ENCODE results near the gene TM9SF4. TPM values are rescaled to one million over a fixed set of nuclear protein-coding genes. Genes with fewer than 3 reads are reported as not detected.

The TM9SF4 gene
- total RNA-seq, 5 donors from 2014 or later (not counting 1 experiment from before 2014, with no cell fraction given), result 32.6 to 42.3 (median 38.0) TPM

DNA sequence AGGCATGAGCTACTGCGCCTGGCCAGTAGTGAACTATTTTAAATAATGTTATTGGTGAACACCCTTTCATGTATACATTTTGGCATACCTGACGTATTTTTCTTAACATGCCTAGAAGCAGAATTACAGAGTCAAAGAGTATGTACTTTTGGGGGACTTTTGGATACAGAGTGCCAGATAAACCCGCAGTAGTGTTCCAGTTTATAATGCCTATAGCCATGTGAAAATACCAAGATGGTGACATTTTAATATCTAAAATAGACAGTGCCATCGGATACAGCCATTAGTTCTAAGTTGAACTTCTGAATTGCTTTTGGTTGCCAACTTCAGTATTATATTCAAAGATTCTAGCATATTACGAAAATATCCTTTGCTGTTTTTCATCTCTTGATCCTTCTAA lies 20.3 kb downstream of the TM9SF4 start:
- POLR2A ChIA-PET, result no interaction called here
- WGBS (ENCODE audit: insufficient coverage), result 83% methylated on average over 1 of the region's 5 CpGs
- Histone ChIP-seq H3K9me3 (no peaks in the 10 kb centered on the region), H3K36me3 (ENCODE audit: control insufficient read depth in 2 of 2, extremely low read depth in 1 of 2, insufficient read depth in 1 of 2, low read length in 1 of 2) (peaks cover 4 to 12% of the 10 kb centered on the region in 2 donors), H3K4me1 (ENCODE audit: control insufficient read depth in 1 of 2, extremely low read depth in 1 of 2, insufficient read depth in 2 of 2, low read length in 2 of 2) (peaks cover 0 to 2% of the 10 kb centered on the region in 2 experiments), H3K4me3 (ENCODE audit: control insufficient read depth in 1 of 2, extremely low read depth in 1 of 2, low read length in 1 of 2) (no peak overlapping the region), H3K27ac (ENCODE audit: low read length) (no peak overlapping the region), H3K27me3 (replicated peaks in 1 of 2; ENCODE audit: control insufficient read depth in 2 of 2, extremely low read depth in 1 of 2, insufficient read depth in 2 of 2, low read length in 1 of 2) (no peaks in the 10 kb centered on the region)
- DNase-seq (no peak), ATAC-seq (replicated peaks in 1 of 4) (no peak)
- Mint-ChIP-seq H3K4me3 (no peak overlapping the region), H3K4me1 (peaks cover 26 to 39% (median 31%) of the 10 kb centered on the region in 3 donors), H3K9me3 (no peaks in the 10 kb centered on the region), H3K27me3 (no peaks in the 10 kb centered on the region), H3K27ac (no peak overlapping the region), H3K36me3 (peaks cover 17% of the 10 kb centered on the region)
- CTCF ChIA-PET, result interaction anchor here in 1 of 2 donors (0.7 kb wide), 1 partner anchor 12 kb away, joined by 3 read pairs; no protein-coding TSS in a partner anchor

GRCh38 chr20:32130352-32130751 lies 20.8 kb downstream of the TM9SF4 start:
- ChIA-PET CTCF (no interaction called here), POLR2A (no interaction called here)
- no peak overlapping the region for H3K27ac Mint-ChIP-seq
- H3K4me1 Mint-ChIP-seq, result peaks cover 26 to 39% (median 31%) of the 10 kb centered on the region in 3 donors
- Histone ChIP-seq H3K27me3 (replicated peaks in 1 of 2; ENCODE audit: control insufficient read depth in 2 of 2, extremely low read depth in 1 of 2, insufficient read depth in 2 of 2, low read length in 1 of 2) (no peaks in the 10 kb centered on the region), H3K4me3 (ENCODE audit: control insufficient read depth in 1 of 2, extremely low read depth in 1 of 2, low read length in 1 of 2) (no peak overlapping the region), H3K36me3 (ENCODE audit: control insufficient read depth in 2 of 2, extremely low read depth in 1 of 2, insufficient read depth in 1 of 2, low read length in 1 of 2) (peaks cover 4 to 13% of the 10 kb centered on the region in 2 donors), H3K27ac (ENCODE audit: low read length) (no peak overlapping the region), H3K9me3 (no peaks in the 10 kb centered on the region), H3K4me1 (ENCODE audit: control insufficient read depth in 1 of 2, extremely low read depth in 1 of 2, insufficient read depth in 2 of 2, low read length in 2 of 2) (peaks cover 0 to 2% of the 10 kb centered on the region in 2 experiments)
- H3K4me3 Mint-ChIP-seq, result no peak overlapping the region
- no peaks in the 10 kb centered on the region for H3K9me3 Mint-ChIP-seq
- H3K36me3 Mint-ChIP-seq, result peaks cover 17% of the 10 kb centered on the region
- H3K27me3 Mint-ChIP-seq, result no peaks in the 10 kb centered on the region
- ATAC-seq (replicated peaks in 1 of 4), result no peak
- DNase-seq, result no peak
- WGBS (ENCODE audit: insufficient coverage), result no CpG with 5 or more reads among the region's 2 CpGs

GRCh38 chr20:32130965-32131364 lies 21.5 kb downstream of the TM9SF4 start:
- no peak overlapping the region for H3K4me3 Mint-ChIP-seq
- no peak for DNase-seq
- no peak overlapping the region for H3K27ac Mint-ChIP-seq
- ATAC-seq (replicated peaks in 1 of 4), result no peak
- CTCF ChIA-PET, result no interaction called here
- no peak overlapping the region for H3K4me3 ChIP-seq (ENCODE audit: control insufficient read depth in 1 of 2, extremely low read depth in 1 of 2, low read length in 1 of 2)
- H3K4me1 ChIP-seq (ENCODE audit: control insufficient read depth in 1 of 2, extremely low read depth in 1 of 2, insufficient read depth in 2 of 2, low read length in 2 of 2), result peaks cover 0 to 2% of the 10 kb centered on the region in 2 experiments
- no peaks in the 10 kb centered on the region for H3K9me3 ChIP-seq
- peaks cover 23% of the 10 kb centered on the region for H3K36me3 Mint-ChIP-seq
- H3K27me3 Mint-ChIP-seq, result no peaks in the 10 kb centered on the region
- peaks cover 26 to 37% (median 30%) of the 10 kb centered on the region in 3 donors for H3K4me1 Mint-ChIP-seq
- WGBS (ENCODE audit: insufficient coverage), result 60% methylated on average over 2 of the region's 2 CpGs
- H3K36me3 ChIP-seq (ENCODE audit: control insufficient read depth in 2 of 2, extremely low read depth in 1 of 2, insufficient read depth in 1 of 2, low read length in 1 of 2), result peaks cover 4 to 19% of the 10 kb centered on the region in 2 donors
- no peaks in the 10 kb centered on the region for H3K9me3 Mint-ChIP-seq
- POLR2A ChIA-PET, result no interaction called here
- H3K27ac ChIP-seq (ENCODE audit: low read length), result no peak overlapping the region
- H3K27me3 ChIP-seq (replicated peaks in 1 of 2; ENCODE audit: control insufficient read depth in 2 of 2, extremely low read depth in 1 of 2, insufficient read depth in 2 of 2, low read length in 1 of 2), result no peaks in the 10 kb centered on the region

DNA sequence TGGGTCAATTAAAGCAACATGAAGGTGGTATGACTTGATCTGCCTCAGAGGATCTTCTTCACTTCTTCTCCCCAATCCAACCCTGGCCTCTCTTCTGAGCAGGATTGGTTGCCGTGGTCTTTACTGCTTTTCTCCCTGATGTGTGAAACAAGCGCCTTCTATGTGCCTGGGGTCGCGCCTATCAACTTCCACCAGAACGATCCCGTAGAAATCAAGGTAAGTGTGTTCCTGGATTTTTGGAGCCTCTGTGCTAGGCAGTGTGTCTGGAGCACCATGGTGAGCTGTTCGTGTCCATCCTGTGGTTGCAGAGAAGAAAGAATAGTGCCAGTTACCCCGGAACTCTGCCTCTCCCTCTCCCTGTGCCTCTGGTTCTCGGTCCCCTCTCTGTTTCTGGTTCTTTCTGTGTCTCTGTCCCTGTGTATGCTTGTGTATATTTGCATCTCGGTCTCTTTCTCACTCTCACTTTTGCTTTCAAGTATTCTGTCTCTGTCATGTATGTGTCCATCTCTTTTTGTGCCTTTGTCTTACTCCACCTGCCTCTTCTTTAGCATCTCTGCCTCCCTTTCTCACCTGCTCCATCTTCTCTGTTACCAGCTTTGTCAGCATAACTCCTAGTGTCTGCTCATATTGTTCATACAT lies 23.5 kb downstream of the TM9SF4 start:
- H3K36me3 ChIP-seq (ENCODE audit: control insufficient read depth in 2 of 2, extremely low read depth in 1 of 2, insufficient read depth in 1 of 2, low read length in 1 of 2), result peaks cover 4 to 37% of the 10 kb centered on the region in 2 donors
- Mint-ChIP-seq H3K9me3 (no peaks in the 10 kb centered on the region), H3K4me3 (no peak overlapping the region), H3K4me1 (peaks cover 18 to 31% (median 22%) of the 10 kb centered on the region in 3 donors), H3K36me3 (peaks cover 33% of the 10 kb centered on the region), H3K27ac (no peak overlapping the region), H3K27me3 (no peaks in the 10 kb centered on the region)
- ChIA-PET CTCF (no interaction called here), POLR2A (no interaction called here)
- no peaks in the 10 kb centered on the region for H3K27me3 ChIP-seq (replicated peaks in 1 of 2; ENCODE audit: control insufficient read depth in 2 of 2, extremely low read depth in 1 of 2, insufficient read depth in 2 of 2, low read length in 1 of 2)
- peaks cover 0 to 2% of the 10 kb centered on the region in 2 experiments for H3K4me1 ChIP-seq (ENCODE audit: control insufficient read depth in 1 of 2, extremely low read depth in 1 of 2, insufficient read depth in 2 of 2, low read length in 2 of 2)
- WGBS (ENCODE audit: insufficient coverage), result 97% methylated on average over 7 of the region's 10 CpGs
- DNase-seq (no peak), ATAC-seq (replicated peaks in 1 of 4) (no peak)
- H3K4me3 ChIP-seq (ENCODE audit: control insufficient read depth in 1 of 2, extremely low read depth in 1 of 2, low read length in 1 of 2), result no peak overlapping the region
- H3K9me3 ChIP-seq, result no peaks in the 10 kb centered on the region
- no peak overlapping the region for H3K27ac ChIP-seq (ENCODE audit: low read length)

DNA sequence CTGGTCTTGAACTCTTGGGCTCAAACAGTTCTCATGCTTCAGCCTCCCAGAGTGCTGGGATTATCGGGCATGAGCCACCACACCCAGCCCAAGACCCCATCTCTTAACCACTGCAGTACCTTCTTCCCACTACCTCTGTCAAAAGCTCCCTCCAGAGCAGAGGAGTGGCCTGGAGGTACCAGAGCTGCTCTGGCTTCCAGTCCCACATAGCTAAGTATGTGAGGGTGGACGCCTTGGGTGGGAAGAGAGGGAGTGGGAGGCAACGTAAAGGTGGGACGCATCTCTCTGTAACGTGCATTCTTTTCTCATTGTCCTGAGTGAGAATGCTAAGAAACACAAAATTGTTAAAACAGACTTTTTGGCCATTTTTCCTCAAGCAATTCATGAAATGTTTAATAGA lies 24.5 kb downstream of the TM9SF4 start:
- Histone ChIP-seq H3K27ac (ENCODE audit: low read length) (no peak overlapping the region), H3K27me3 (replicated peaks in 1 of 2; ENCODE audit: control insufficient read depth in 2 of 2, extremely low read depth in 1 of 2, insufficient read depth in 2 of 2, low read length in 1 of 2) (no peaks in the 10 kb centered on the region), H3K9me3 (no peaks in the 10 kb centered on the region), H3K4me3 (ENCODE audit: control insufficient read depth in 1 of 2, extremely low read depth in 1 of 2, low read length in 1 of 2) (no peak overlapping the region), H3K36me3 (ENCODE audit: control insufficient read depth in 2 of 2, extremely low read depth in 1 of 2, insufficient read depth in 1 of 2, low read length in 1 of 2) (peaks cover 9 to 43% of the 10 kb centered on the region in 2 donors), H3K4me1 (ENCODE audit: control insufficient read depth in 1 of 2, extremely low read depth in 1 of 2, insufficient read depth in 2 of 2, low read length in 2 of 2) (peaks cover 0 to 2% of the 10 kb centered on the region in 2 experiments)
- H3K36me3 Mint-ChIP-seq, result peaks cover 38% of the 10 kb centered on the region
- no peaks in the 10 kb centered on the region for H3K9me3 Mint-ChIP-seq
- no peak for DNase-seq
- H3K27me3 Mint-ChIP-seq, result no peaks in the 10 kb centered on the region
- peaks cover 18 to 34% (median 18%) of the 10 kb centered on the region in 3 donors for H3K4me1 Mint-ChIP-seq
- ChIA-PET POLR2A (no interaction called here), CTCF (no interaction called here)
- no CpG with 5 or more reads among the region's 5 CpGs for WGBS (ENCODE audit: insufficient coverage)
- no peak overlapping the region for H3K27ac Mint-ChIP-seq
- H3K4me3 Mint-ChIP-seq, result no peak overlapping the region
- ATAC-seq (replicated peaks in 1 of 4), result no peak

- no peaks in the 10 kb centered on the region for H3K27me3 ChIP-seq (replicated peaks in 1 of 2; ENCODE audit: control insufficient read depth in 2 of 2, extremely low read depth in 1 of 2, insufficient read depth in 2 of 2, low read length in 1 of 2)
- H3K4me3 ChIP-seq (ENCODE audit: control insufficient read depth in 1 of 2, extremely low read depth in 1 of 2, low read length in 1 of 2), result no peak overlapping the region
- no peaks in the 10 kb centered on the region for H3K27me3 Mint-ChIP-seq
- peaks cover 50% of the 10 kb centered on the region for H3K36me3 Mint-ChIP-seq
- no peak overlapping the region for H3K27ac Mint-ChIP-seq
- no peak overlapping the region for H3K4me3 Mint-ChIP-seq
- ATAC-seq (replicated peaks in 1 of 4) (no peak), DNase-seq (no peak)
- peaks cover 16 to 61% of the 10 kb centered on the region in 2 donors for H3K36me3 ChIP-seq (ENCODE audit: control insufficient read depth in 2 of 2, extremely low read depth in 1 of 2, insufficient read depth in 1 of 2, low read length in 1 of 2)
- peaks cover 10 to 30% (median 15%) of the 10 kb centered on the region in 3 donors for H3K4me1 Mint-ChIP-seq
- no peak overlapping the region for H3K27ac ChIP-seq (ENCODE audit: low read length)
- ChIA-PET CTCF (no interaction called here), POLR2A (no interaction called here)
- WGBS (ENCODE audit: insufficient coverage), result no CpG with 5 or more reads among the region's 3 CpGs
- no peaks in the 10 kb centered on the region for H3K9me3 ChIP-seq
- no peaks in the 10 kb centered on the region for H3K9me3 Mint-ChIP-seq
- H3K4me1 ChIP-seq (ENCODE audit: control insufficient read depth in 1 of 2, extremely low read depth in 1 of 2, insufficient read depth in 2 of 2, low read length in 2 of 2), result peaks cover 0 to 2% of the 10 kb centered on the region in 2 experiments
Observed at GRCh38 chr20:32135983-32136515, 26.5 kb downstream of the TM9SF4 start.
